HepG2 (cell line): Measurements from ENCODE around the gene ZNF526. TPM values are rescaled to one million over a fixed set of nuclear protein-coding genes. Genes with fewer than 3 reads are reported as not detected.

Source experiments
- AKAP8 ChIP-seq: sonication (generic); formaldehyde crosslinking; IDR thresholded peaks from 2 replicates; pipeline ENCODE4 v1.5.1; 2020; ENCODE audit warnings: mild to moderate bottlenecking, missing genetic modification reagents
- ARNT ChIP-seq: fragments of 450-650 bp; IDR thresholded peaks from 2 replicates; pipeline ENCODE4 v1.6.1; 2017
- ARNT2 ChIP-seq: sonication (generic); formaldehyde crosslinking; IDR thresholded peaks from 2 replicates; pipeline ENCODE4 v1.8.0; 2022; ENCODE audit warnings: mild to moderate bottlenecking, low read depth, missing genetic modification reagents, moderate library complexity
- EZH2 ChIP-seq: conservative IDR thresholded peaks from 2 replicates; pipeline ENCODE4 v1.6.1; 2012; ENCODE audit warnings: mild to moderate bottlenecking, low read depth, low read length, moderate library complexity
- NFE2L1 ChIP-seq: sonication (generic); formaldehyde crosslinking; IDR thresholded peaks from 2 replicates; pipeline ENCODE4 v1.4.0; 2020; ENCODE audit warnings: missing genetic modification reagents, mild to moderate bottlenecking, borderline replicate concordance
- RFX5 ChIP-seq: IDR thresholded peaks from 2 replicates; pipeline ENCODE4 v1.6.1; 2011; ENCODE audit warnings: low read depth, low read length, improper control_type of control experiment
- TOPORS ChIP-seq: sonication (generic); formaldehyde crosslinking; IDR thresholded peaks from 2 replicates; pipeline ENCODE4 v1.8.0; 2023; ENCODE audit warnings: mild to moderate bottlenecking, missing genetic modification reagents
- XBP1 ChIP-seq: sonication (generic); formaldehyde crosslinking; IDR thresholded peaks from 2 replicates; pipeline ENCODE4 v1.5.0; 2020; ENCODE audit warnings: missing genetic modification reagents
- YEATS2 ChIP-seq: sonication (generic); formaldehyde crosslinking; IDR thresholded peaks from 2 replicates; pipeline ENCODE4 v1.4.0; 2020; ENCODE audit warnings: missing genetic modification reagents, borderline replicate concordance
- ZFP82 ChIP-seq: sonication (generic); formaldehyde crosslinking; IDR thresholded peaks from 2 replicates; pipeline ENCODE4 v1.5.1; 2020; ENCODE audit warnings: mild to moderate bottlenecking, missing genetic modification reagents, borderline replicate concordance
- ZFYVE20 ChIP-seq: sonication (generic); formaldehyde crosslinking; IDR thresholded peaks from 2 replicates; pipeline ENCODE4 v1.8.0; 2023; ENCODE audit warnings: low read depth, mild to moderate bottlenecking, moderate library complexity, missing genetic modification reagents, borderline replicate concordance
- ZIK1 ChIP-seq: sonication (generic); formaldehyde crosslinking; IDR thresholded peaks from 2 replicates; pipeline ENCODE4 v1.5.0; 2020; ENCODE audit warnings: mild to moderate bottlenecking, low read depth, missing genetic modification reagents, borderline replicate concordance
- ZMYM2 ChIP-seq: sonication (generic); formaldehyde crosslinking; IDR thresholded peaks from 2 replicates; pipeline ENCODE4 v1.8.0; 2022; ENCODE audit warnings: mild to moderate bottlenecking, missing genetic modification reagents
- ZNF713 ChIP-seq: sonication (generic); formaldehyde crosslinking; IDR thresholded peaks from 2 replicates; pipeline ENCODE4 v1.4.0; 2020; ENCODE audit warnings: mild to moderate bottlenecking, missing genetic modification reagents
- ZNF772 ChIP-seq: sonication (generic); formaldehyde crosslinking; IDR thresholded peaks from 2 replicates; pipeline ENCODE4 v1.5.0; 2020; ENCODE audit warnings: mild to moderate bottlenecking, missing genetic modification reagents
- ZNF883 ChIP-seq: sonication (generic); formaldehyde crosslinking; IDR thresholded peaks from 2 replicates; pipeline ENCODE4 v1.5.1; 2020; ENCODE audit warnings: mild to moderate bottlenecking, missing genetic modification reagents; ENCODE audit errors: not compliant biosample characterization
- polyA plus RNA-seq, 8 experiments: library from polyadenylated mRNA; depleted of rRNA in 3 of 8; stranded (reverse) in 7 of 8; unstranded in 1 of 8; fragments of >200 nt; fragmentation: Illumina TruSeq in 4 of 8; extraction: Trizol in 4 of 8; gene quantifications; 2 replicates each; pipeline versions ENCODE4 v1.2.1 to v1.2.3, GENCODE V29; 2011 to 2016; ENCODE audit warnings: low read depth in 4 of 8, missing spikeins in 1 of 8, mixed read lengths in 1 of 8; ENCODE audit not compliant: insufficient read depth in 1 of 8
- total RNA-seq, 5 experiments: library from RNA; depleted of rRNA; stranded (reverse); fragments of >200 nt; fragmentation: Illumina TruSeq; extraction: Trizol; gene quantifications; 2 replicates each; pipeline ENCODE4 v1.2.3, GENCODE V29; 2016; ENCODE audit warnings: low read depth in 1 of 5
- TF ChIP-seq, protein P1 (sequence below): sonication (generic); formaldehyde crosslinking; IDR thresholded peaks from 2 replicates; pipeline ENCODE4 v1.5.1; 2020; ENCODE audit warnings: mild to moderate bottlenecking, moderate library complexity, missing genetic modification reagents
- TF ChIP-seq, protein P2 (sequence below): sonication (generic); formaldehyde crosslinking; IDR thresholded peaks from 2 replicates; pipeline ENCODE4 v1.5.1; 2020; ENCODE audit warnings: mild to moderate bottlenecking, missing genetic modification reagents, moderate library complexity
- TF ChIP-seq, protein P3 (sequence below), 2 experiments: fragments of 450-650 bp in 1 of 2; sonication (generic) in 1 of 2; formaldehyde crosslinking; IDR thresholded peaks; 2 replicates each; pipeline versions ENCODE4 v1.5.0 to v1.8.0; 2020 to 2022; ENCODE audit warnings: mild to moderate bottlenecking in 1 of 2, missing genetic modification reagents in 1 of 2
- TF ChIP-seq, protein P4 (sequence below): sonication (generic); formaldehyde crosslinking; IDR thresholded peaks from 2 replicates; pipeline ENCODE4 v1.4.0; 2020; ENCODE audit warnings: mild to moderate bottlenecking, missing genetic modification reagents

The ZNF526 gene
- total and polyA plus RNA-seq, 2 of the 13 experiments (the other 11 are each of a cell fraction or from before 2014, with no cell fraction given) = 3.3 to 8.4 TPM

- TF ChIP-seq ZNF713 (CRISPR knock-in tag) (no peak), ZFP82 (CRISPR knock-in tag) (no peak), ZNF772 (CRISPR knock-in tag) (no peak), RFX5 (no peak), NFE2L1 (CRISPR knock-in tag) (no peak), ARNT (no peak), ARNT2 (CRISPR knock-in tag) (0 out of 2 replicates have a peak, but pooled peaks have one; percentile 4), AKAP8 (CRISPR knock-in tag) (peak; percentile 57; the same call in 1 of the 2 replicates), YEATS2 (no peak), ZIK1 (no peak), ZMYM2 (CRISPR knock-in tag) (no peak), XBP1 (CRISPR knock-in tag) (no peak), ZNF883 (CRISPR knock-in tag) (no peak), TOPORS (CRISPR knock-in tag) (no peak), EZH2 (no peak), ZFYVE20 (no peak)
- TF ChIP-seq, protein P1, sequence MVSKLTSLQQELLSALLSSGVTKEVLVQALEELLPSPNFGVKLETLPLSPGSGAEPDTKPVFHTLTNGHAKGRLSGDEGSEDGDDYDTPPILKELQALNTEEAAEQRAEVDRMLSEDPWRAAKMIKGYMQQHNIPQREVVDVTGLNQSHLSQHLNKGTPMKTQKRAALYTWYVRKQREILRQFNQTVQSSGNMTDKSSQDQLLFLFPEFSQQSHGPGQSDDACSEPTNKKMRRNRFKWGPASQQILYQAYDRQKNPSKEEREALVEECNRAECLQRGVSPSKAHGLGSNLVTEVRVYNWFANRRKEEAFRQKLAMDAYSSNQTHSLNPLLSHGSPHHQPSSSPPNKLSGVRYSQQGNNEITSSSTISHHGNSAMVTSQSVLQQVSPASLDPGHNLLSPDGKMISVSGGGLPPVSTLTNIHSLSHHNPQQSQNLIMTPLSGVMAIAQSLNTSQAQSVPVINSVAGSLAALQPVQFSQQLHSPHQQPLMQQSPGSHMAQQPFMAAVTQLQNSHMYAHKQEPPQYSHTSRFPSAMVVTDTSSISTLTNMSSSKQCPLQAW (CRISPR knock-in tag) = peak; percentile 67; the same call in 1 of the 2 replicates
- TF ChIP-seq, protein P2, sequence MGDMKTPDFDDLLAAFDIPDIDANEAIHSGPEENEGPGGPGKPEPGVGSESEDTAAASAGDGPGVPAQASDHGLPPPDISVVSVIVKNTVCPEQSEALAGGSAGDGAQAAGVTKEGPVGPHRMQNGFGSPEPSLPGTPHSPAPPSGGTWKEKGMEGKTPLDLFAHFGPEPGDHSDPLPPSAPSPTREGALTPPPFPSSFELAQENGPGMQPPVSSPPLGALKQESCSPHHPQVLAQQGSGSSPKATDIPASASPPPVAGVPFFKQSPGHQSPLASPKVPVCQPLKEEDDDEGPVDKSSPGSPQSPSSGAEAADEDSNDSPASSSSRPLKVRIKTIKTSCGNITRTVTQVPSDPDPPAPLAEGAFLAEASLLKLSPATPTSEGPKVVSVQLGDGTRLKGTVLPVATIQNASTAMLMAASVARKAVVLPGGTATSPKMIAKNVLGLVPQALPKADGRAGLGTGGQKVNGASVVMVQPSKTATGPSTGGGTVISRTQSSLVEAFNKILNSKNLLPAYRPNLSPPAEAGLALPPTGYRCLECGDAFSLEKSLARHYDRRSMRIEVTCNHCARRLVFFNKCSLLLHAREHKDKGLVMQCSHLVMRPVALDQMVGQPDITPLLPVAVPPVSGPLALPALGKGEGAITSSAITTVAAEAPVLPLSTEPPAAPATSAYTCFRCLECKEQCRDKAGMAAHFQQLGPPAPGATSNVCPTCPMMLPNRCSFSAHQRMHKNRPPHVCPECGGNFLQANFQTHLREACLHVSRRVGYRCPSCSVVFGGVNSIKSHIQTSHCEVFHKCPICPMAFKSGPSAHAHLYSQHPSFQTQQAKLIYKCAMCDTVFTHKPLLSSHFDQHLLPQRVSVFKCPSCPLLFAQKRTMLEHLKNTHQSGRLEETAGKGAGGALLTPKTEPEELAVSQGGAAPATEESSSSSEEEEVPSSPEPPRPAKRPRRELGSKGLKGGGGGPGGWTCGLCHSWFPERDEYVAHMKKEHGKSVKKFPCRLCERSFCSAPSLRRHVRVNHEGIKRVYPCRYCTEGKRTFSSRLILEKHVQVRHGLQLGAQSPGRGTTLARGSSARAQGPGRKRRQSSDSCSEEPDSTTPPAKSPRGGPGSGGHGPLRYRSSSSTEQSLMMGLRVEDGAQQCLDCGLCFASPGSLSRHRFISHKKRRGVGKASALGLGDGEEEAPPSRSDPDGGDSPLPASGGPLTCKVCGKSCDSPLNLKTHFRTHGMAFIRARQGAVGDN (CRISPR knock-in tag) = 0 out of 2 replicates have a peak, but pooled peaks have one; percentile 33
- TF ChIP-seq, protein P3, sequence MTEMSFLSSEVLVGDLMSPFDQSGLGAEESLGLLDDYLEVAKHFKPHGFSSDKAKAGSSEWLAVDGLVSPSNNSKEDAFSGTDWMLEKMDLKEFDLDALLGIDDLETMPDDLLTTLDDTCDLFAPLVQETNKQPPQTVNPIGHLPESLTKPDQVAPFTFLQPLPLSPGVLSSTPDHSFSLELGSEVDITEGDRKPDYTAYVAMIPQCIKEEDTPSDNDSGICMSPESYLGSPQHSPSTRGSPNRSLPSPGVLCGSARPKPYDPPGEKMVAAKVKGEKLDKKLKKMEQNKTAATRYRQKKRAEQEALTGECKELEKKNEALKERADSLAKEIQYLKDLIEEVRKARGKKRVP (CRISPR knock-in tag; IDR thresholded peaks at IDR 0.05) = no peak
- TF ChIP-seq, protein P4, sequence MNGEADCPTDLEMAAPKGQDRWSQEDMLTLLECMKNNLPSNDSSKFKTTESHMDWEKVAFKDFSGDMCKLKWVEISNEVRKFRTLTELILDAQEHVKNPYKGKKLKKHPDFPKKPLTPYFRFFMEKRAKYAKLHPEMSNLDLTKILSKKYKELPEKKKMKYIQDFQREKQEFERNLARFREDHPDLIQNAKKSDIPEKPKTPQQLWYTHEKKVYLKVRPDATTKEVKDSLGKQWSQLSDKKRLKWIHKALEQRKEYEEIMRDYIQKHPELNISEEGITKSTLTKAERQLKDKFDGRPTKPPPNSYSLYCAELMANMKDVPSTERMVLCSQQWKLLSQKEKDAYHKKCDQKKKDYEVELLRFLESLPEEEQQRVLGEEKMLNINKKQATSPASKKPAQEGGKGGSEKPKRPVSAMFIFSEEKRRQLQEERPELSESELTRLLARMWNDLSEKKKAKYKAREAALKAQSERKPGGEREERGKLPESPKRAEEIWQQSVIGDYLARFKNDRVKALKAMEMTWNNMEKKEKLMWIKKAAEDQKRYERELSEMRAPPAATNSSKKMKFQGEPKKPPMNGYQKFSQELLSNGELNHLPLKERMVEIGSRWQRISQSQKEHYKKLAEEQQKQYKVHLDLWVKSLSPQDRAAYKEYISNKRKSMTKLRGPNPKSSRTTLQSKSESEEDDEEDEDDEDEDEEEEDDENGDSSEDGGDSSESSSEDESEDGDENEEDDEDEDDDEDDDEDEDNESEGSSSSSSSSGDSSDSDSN = no peak
These were observed 26.2 kb downstream of the ZNF526 start (continued) for GRCh38 chr19:42246143-42246921.
